PFSK-1 (cell line): ENCODE data around the gene THEM5. TPM values are rescaled to one million over a fixed set of nuclear protein-coding genes. Genes with fewer than 3 reads are reported as not detected.

Experiments
- FOXP2 ChIP-seq: optimal IDR thresholded peaks from 2 replicates; pipeline ENCODE3; 2011; ENCODE audit warnings: borderline replicate concordance, control low read depth, inconsistent platforms; ENCODE audit not compliant: insufficient read depth; ENCODE audit errors: extremely low read length, extremely low read depth
- POLR2AphosphoS5 ChIP-seq: IDR thresholded peaks from 2 replicates; pipeline ENCODE4 v1.6.1; 2012; ENCODE audit warnings: low read depth, mild to moderate bottlenecking, control low read depth, low read length, moderate library complexity
- SIN3A ChIP-seq: IDR thresholded peaks from 2 replicates; pipeline ENCODE4 v1.6.1; 2012; ENCODE audit warnings: mild to moderate bottlenecking, low read length, moderate library complexity, borderline replicate concordance; ENCODE audit not compliant: insufficient read depth
- TAF1 ChIP-seq: IDR thresholded peaks from 2 replicates; pipeline ENCODE4 v1.6.1; 2012; ENCODE audit warnings: low read length, control low read depth, borderline replicate concordance; ENCODE audit not compliant: insufficient read depth
- polyA plus RNA-seq: library from polyadenylated mRNA; unstranded; fragments of >200 nt; gene quantifications from one replicate; pipeline ENCODE4 v1.2.1, GENCODE V29; 2012; ENCODE audit warnings: low read depth, missing spikeins; ENCODE audit not compliant: insufficient read length
- TF ChIP-seq, protein P1 (sequence below), 2 experiments: IDR thresholded peaks; 2 replicates each; pipeline versions ENCODE4 v1.6.1 to v1.8.0; 2011 to 2012; ENCODE audit warnings: low read depth in 2 of 2, low read length in 2 of 2, control low read depth in 1 of 2, inconsistent platforms in 1 of 2, mild to moderate bottlenecking in 1 of 2, moderate library complexity in 1 of 2; ENCODE audit not compliant: insufficient read depth in 1 of 2

The THEM5 gene
- not detected for polyA plus RNA-seq

GRCh38 chr1:151853411-151853943 is at the start of gene THEM5:
TSS of gene THEM5 (minus strand) at chr1:151853712. CDS start at chr1:151853565, 147 bp downstream.
- TF ChIP-seq, protein P1, sequence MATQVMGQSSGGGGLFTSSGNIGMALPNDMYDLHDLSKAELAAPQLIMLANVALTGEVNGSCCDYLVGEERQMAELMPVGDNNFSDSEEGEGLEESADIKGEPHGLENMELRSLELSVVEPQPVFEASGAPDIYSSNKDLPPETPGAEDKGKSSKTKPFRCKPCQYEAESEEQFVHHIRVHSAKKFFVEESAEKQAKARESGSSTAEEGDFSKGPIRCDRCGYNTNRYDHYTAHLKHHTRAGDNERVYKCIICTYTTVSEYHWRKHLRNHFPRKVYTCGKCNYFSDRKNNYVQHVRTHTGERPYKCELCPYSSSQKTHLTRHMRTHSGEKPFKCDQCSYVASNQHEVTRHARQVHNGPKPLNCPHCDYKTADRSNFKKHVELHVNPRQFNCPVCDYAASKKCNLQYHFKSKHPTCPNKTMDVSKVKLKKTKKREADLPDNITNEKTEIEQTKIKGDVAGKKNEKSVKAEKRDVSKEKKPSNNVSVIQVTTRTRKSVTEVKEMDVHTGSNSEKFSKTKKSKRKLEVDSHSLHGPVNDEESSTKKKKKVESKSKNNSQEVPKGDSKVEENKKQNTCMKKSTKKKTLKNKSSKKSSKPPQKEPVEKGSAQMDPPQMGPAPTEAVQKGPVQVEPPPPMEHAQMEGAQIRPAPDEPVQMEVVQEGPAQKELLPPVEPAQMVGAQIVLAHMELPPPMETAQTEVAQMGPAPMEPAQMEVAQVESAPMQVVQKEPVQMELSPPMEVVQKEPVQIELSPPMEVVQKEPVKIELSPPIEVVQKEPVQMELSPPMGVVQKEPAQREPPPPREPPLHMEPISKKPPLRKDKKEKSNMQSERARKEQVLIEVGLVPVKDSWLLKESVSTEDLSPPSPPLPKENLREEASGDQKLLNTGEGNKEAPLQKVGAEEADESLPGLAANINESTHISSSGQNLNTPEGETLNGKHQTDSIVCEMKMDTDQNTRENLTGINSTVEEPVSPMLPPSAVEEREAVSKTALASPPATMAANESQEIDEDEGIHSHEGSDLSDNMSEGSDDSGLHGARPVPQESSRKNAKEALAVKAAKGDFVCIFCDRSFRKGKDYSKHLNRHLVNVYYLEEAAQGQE (IDR thresholded peaks at IDR 0.05; ENCODE audit: insufficient read depth in 1 of 2, low read depth in 2 of 2, low read length in 2 of 2), result no peak
- TF ChIP-seq POLR2AphosphoS5, result no peak
- TF ChIP-seq SIN3A, result no peak
- no peak for TF ChIP-seq FOXP2
- no peak for TF ChIP-seq TAF1

GRCh38 chr1:151902858-151903257 is 49.3 kb upstream of the THEM5 start:
- TF ChIP-seq POLR2AphosphoS5 (no peak), SIN3A (no peak), FOXP2 (no peak), TAF1 (no peak)
- TF ChIP-seq, protein P1 (IDR thresholded peaks at IDR 0.05; ENCODE audit: insufficient read depth in 1 of 2, low read depth in 2 of 2, low read length in 2 of 2), result no peak

- TF ChIP-seq, protein P1 (IDR thresholded peaks at IDR 0.05; ENCODE audit: insufficient read depth in 1 of 2, low read depth in 2 of 2, low read length in 2 of 2), result no peak
- TF ChIP-seq SIN3A (no peak), TAF1 (no peak), POLR2AphosphoS5 (no peak), FOXP2 (no peak)
Observed at GRCh38 chr1:151898519-151898991, 45.0 kb upstream of the THEM5 start.

- no peak for TF ChIP-seq FOXP2
- TF ChIP-seq SIN3A, result no peak
- TF ChIP-seq, protein P1 (IDR thresholded peaks at IDR 0.05; ENCODE audit: insufficient read depth in 1 of 2, low read depth in 2 of 2, low read length in 2 of 2), result no peak
Observed at GRCh38 chr1:151897991-151898431, 44.5 kb upstream of the THEM5 start.
